PFSK-1 (cell line): ENCODE data around the gene KIF12.

ENCODE experiments used
- FOXP2 ChIP-seq: optimal IDR thresholded peaks from 2 replicates; pipeline ENCODE3; 2011; ENCODE audit warnings: borderline replicate concordance, control low read depth, inconsistent platforms; ENCODE audit not compliant: insufficient read depth; ENCODE audit errors: extremely low read length, extremely low read depth
- POLR2AphosphoS5 ChIP-seq: IDR thresholded peaks from 2 replicates; pipeline ENCODE4 v1.6.1; 2012; ENCODE audit warnings: low read depth, mild to moderate bottlenecking, control low read depth, low read length, moderate library complexity
- REST ChIP-seq, 2 experiments: IDR thresholded peaks; 2 replicates each; pipeline versions ENCODE4 v1.6.1 to v1.8.0; 2011 to 2012; ENCODE audit warnings: low read depth in 2 of 2, low read length in 2 of 2, control low read depth in 1 of 2, inconsistent platforms in 1 of 2, mild to moderate bottlenecking in 1 of 2, moderate library complexity in 1 of 2; ENCODE audit not compliant: insufficient read depth in 1 of 2
- SIN3A ChIP-seq: IDR thresholded peaks from 2 replicates; pipeline ENCODE4 v1.6.1; 2012; ENCODE audit warnings: mild to moderate bottlenecking, low read length, moderate library complexity, borderline replicate concordance; ENCODE audit not compliant: insufficient read depth
- TAF1 ChIP-seq: IDR thresholded peaks from 2 replicates; pipeline ENCODE4 v1.6.1; 2012; ENCODE audit warnings: low read length, control low read depth, borderline replicate concordance; ENCODE audit not compliant: insufficient read depth

KIF12 gene

GRCh38 chr9:114070188-114071103 is 28.6 kb downstream of the KIF12 start:
- no peak for TF ChIP-seq SIN3A
- no peak for TF ChIP-seq TAF1
- no peak for TF ChIP-seq POLR2AphosphoS5
- no peak for TF ChIP-seq REST (IDR thresholded peaks at IDR 0.05; ENCODE audit: insufficient read depth in 1 of 2, low read depth in 2 of 2, low read length in 2 of 2)

- TF ChIP-seq POLR2AphosphoS5 (no peak), SIN3A (no peak), REST (IDR thresholded peaks at IDR 0.05; ENCODE audit: insufficient read depth in 1 of 2, low read depth in 2 of 2, low read length in 2 of 2) (no peak), TAF1 (no peak), FOXP2 (no peak)
Measured at GRCh38 chr9:114069476-114070187, 29.5 kb downstream of the KIF12 start.

GRCh38 chr9:114065304-114065703 is 33.8 kb downstream of the KIF12 start:
- TF ChIP-seq FOXP2 (no peak), POLR2AphosphoS5 (no peak), SIN3A (no peak), TAF1 (no peak), REST (IDR thresholded peaks at IDR 0.05; ENCODE audit: insufficient read depth in 1 of 2, low read depth in 2 of 2, low read length in 2 of 2) (no peak)

- TF ChIP-seq SIN3A (no peak), POLR2AphosphoS5 (no peak), REST (IDR thresholded peaks at IDR 0.05; ENCODE audit: insufficient read depth in 1 of 2, low read depth in 2 of 2, low read length in 2 of 2) (no peak), FOXP2 (no peak), TAF1 (no peak)
Measured at GRCh38 chr9:114061830-114062474, 37.1 kb downstream of the KIF12 start.
